Sigmoid colon (tissue), 7 donors: ENCODE results near the gene SLC35G4. TPM values are rescaled to one million over a fixed set of nuclear protein-coding genes. Genes with fewer than 3 reads are reported as not detected.

Experiments
- DNase-seq: peaks from one replicate; pipeline ENCODE4 v3.0.0-alpha.2; 2019
- H3K27ac ChIP-seq, 4 donors: fragments of 200-600 bp; sonication (generic); one replicate each; pipeline ENCODE4 v1.5.1; 2016 to 2019; ENCODE audit warnings: mild to moderate bottlenecking in 1 of 4
- H3K27me3 ChIP-seq, 3 donors: fragments of 200-600 bp; sonication (generic); one replicate each; pipeline ENCODE4 v1.5.1; 2019; ENCODE audit warnings: mild to moderate bottlenecking in 1 of 3
- H3K36me3 ChIP-seq, 4 donors: fragments of 200-600 bp; sonication (generic); one replicate each; pipeline ENCODE4 v1.5.1; 2016 to 2019
- H3K4me1 ChIP-seq, 4 donors: fragments of 200-600 bp; sonication (generic); one replicate each; pipeline ENCODE4 v1.5.1; 2017 to 2019
- H3K4me3 ChIP-seq, 4 donors: fragments of 200-600 bp; sonication (generic); one replicate each; pipeline ENCODE4 v1.5.1; 2017 to 2019; ENCODE audit warnings: mild to moderate bottlenecking in 2 of 4, moderate library complexity in 1 of 4
- H3K9me3 ChIP-seq, 4 donors: fragments of 200-600 bp in 3 of 4; sonication (generic) in 3 of 4; one replicate each; pipeline versions ENCODE4 v1.5.1 to v1.6.1; 2013 to 2019
- EP300 ChIP-seq, 4 donors: sonication (generic); formaldehyde crosslinking; IDR thresholded peaks; one replicate each; pipeline ENCODE4 v1.6.1; 2017; ENCODE audit warnings: antibody characterized with exemption in 4 of 4
- POLR2A ChIP-seq, 2 donors: fragments of 450-650 bp; IDR thresholded peaks; one replicate each; pipeline ENCODE4 v1.6.1; 2016; ENCODE audit warnings: antibody characterized with exemption in 2 of 2, mild to moderate bottlenecking in 2 of 2, moderate library complexity in 2 of 2
- POLR2AphosphoS5 ChIP-seq, 4 donors: sonication (generic); formaldehyde crosslinking; IDR thresholded peaks; one replicate each; pipeline ENCODE4 v1.6.1; 2017; ENCODE audit warnings: antibody characterized with exemption in 4 of 4
- WGBS, 2 donors: extraction: QIAGEN DNeasy Blood & Tissue Kit; methylation state at CpG; one replicate each; pipeline ENCODE4 v1.1.7; 2013; 5-methylcytosine and 5-hydroxymethylcytosine counted together
- intact Hi-C: fragments of 100-400 bp; cut with DNase I; formaldehyde crosslinking; loops from one replicate; pipeline ENCODE4 v1.15.1; 2023
- polyA plus RNA-seq, 3 donors: library from polyadenylated mRNA; stranded (reverse); fragments of 200-250 nt; gene quantifications; one replicate each; pipeline ENCODE4 v1.2.3, GENCODE V29; 2013
- total RNA-seq, 4 donors: library from RNA; depleted of rRNA; stranded (reverse); fragments of >200 nt; gene quantifications; one replicate each; pipeline ENCODE4 v1.1.0, GENCODE V29; 2016
- TF ChIP-seq, protein P1 (sequence below), 4 experiments: fragments of 450-650 bp in 3 of 4; fragments of 200-600 bp in 1 of 4; IDR thresholded peaks; one replicate each; pipeline ENCODE4 v1.5.1; 2016 to 2019; ENCODE audit warnings: antibody characterized with exemption in 4 of 4, mild to moderate bottlenecking in 3 of 4, moderate library complexity in 2 of 4
- donor health status: healthy with polysubstance abuse.
- donor health status: Bipolar disorder and iron deficiency.
- donor health status: healthy.

SLC35G4 gene
- total and polyA plus RNA-seq, 7 donors, result not detected

- Histone ChIP-seq H3K4me1 (no peaks in the 10 kb centered on the region), H3K27ac (no peak overlapping the region), H3K9me3 (no peaks in the 10 kb centered on the region), H3K27me3 (no peaks in the 10 kb centered on the region), H3K36me3 (no peaks in the 10 kb centered on the region), H3K4me3 (no peak overlapping the region)
- no peak for DNase-seq
- TF ChIP-seq, protein P1, sequence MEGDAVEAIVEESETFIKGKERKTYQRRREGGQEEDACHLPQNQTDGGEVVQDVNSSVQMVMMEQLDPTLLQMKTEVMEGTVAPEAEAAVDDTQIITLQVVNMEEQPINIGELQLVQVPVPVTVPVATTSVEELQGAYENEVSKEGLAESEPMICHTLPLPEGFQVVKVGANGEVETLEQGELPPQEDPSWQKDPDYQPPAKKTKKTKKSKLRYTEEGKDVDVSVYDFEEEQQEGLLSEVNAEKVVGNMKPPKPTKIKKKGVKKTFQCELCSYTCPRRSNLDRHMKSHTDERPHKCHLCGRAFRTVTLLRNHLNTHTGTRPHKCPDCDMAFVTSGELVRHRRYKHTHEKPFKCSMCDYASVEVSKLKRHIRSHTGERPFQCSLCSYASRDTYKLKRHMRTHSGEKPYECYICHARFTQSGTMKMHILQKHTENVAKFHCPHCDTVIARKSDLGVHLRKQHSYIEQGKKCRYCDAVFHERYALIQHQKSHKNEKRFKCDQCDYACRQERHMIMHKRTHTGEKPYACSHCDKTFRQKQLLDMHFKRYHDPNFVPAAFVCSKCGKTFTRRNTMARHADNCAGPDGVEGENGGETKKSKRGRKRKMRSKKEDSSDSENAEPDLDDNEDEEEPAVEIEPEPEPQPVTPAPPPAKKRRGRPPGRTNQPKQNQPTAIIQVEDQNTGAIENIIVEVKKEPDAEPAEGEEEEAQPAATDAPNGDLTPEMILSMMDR (IDR thresholded peaks at IDR 0.05), result no peak
- TF ChIP-seq POLR2A (IDR thresholded peaks at IDR 0.05), result no peak
- 88 to 91% methylated on average over 3 of the region's 3 CpGs for WGBS, 2 donors
- intact Hi-C loops, result no loop called here
Observed at GRCh38 chr18:11586896-11587295, 22.5 kb upstream of the SLC35G4 start.

- 74 to 86% methylated on average over 2 of the region's 2 CpGs for WGBS, 2 donors
- Histone ChIP-seq H3K27ac (no peak overlapping the region), H3K4me1 (no peaks in the 10 kb centered on the region), H3K9me3 (no peaks in the 10 kb centered on the region), H3K36me3 (no peaks in the 10 kb centered on the region), H3K27me3 (no peaks in the 10 kb centered on the region), H3K4me3 (no peak overlapping the region)
- DNase-seq, result no peak
- TF ChIP-seq POLR2A (IDR thresholded peaks at IDR 0.05) (no peak), POLR2AphosphoS5 (IDR thresholded peaks at IDR 0.05) (no peak), EP300 (IDR thresholded peaks at IDR 0.05) (no peak)
- TF ChIP-seq, protein P1 (IDR thresholded peaks at IDR 0.05), result no peak
- intact Hi-C loops, result no loop called here
Observed at GRCh38 chr18:11587432-11587831, 22.0 kb upstream of the SLC35G4 start.

GRCh38 chr18:11587846-11588245 is 21.6 kb upstream of the SLC35G4 start:
- no peak overlapping the region for H3K4me3 ChIP-seq
- TF ChIP-seq POLR2AphosphoS5 (IDR thresholded peaks at IDR 0.05) (no peak), POLR2A (IDR thresholded peaks at IDR 0.05) (no peak), EP300 (IDR thresholded peaks at IDR 0.05) (no peak)
- TF ChIP-seq, protein P1 (IDR thresholded peaks at IDR 0.05), result no peak
- no peak overlapping the region for H3K27ac ChIP-seq
- no peaks in the 10 kb centered on the region for H3K27me3 ChIP-seq
- H3K36me3 ChIP-seq, result no peaks in the 10 kb centered on the region
- no peaks in the 10 kb centered on the region for H3K9me3 ChIP-seq
- H3K4me1 ChIP-seq, result no peaks in the 10 kb centered on the region
- 31 to 35% methylated on average over 3 of the region's 3 CpGs for WGBS, 2 donors
- no peak for DNase-seq
- intact Hi-C loops, result no loop called here

- WGBS, 2 donors, result 77 to 82% methylated on average over 3 of the region's 3 CpGs
- DNase-seq, result no peak
- H3K9me3 ChIP-seq, result no peaks in the 10 kb centered on the region
- TF ChIP-seq, protein P1 (IDR thresholded peaks at IDR 0.05), result no peak
- TF ChIP-seq EP300 (IDR thresholded peaks at IDR 0.05) (no peak), POLR2A (IDR thresholded peaks at IDR 0.05) (no peak), POLR2AphosphoS5 (IDR thresholded peaks at IDR 0.05) (no peak)
- no peaks in the 10 kb centered on the region for H3K27me3 ChIP-seq
- no peak overlapping the region for H3K27ac ChIP-seq
- no peaks in the 10 kb centered on the region for H3K36me3 ChIP-seq
- no peak overlapping the region for H3K4me3 ChIP-seq
- H3K4me1 ChIP-seq, result no peaks in the 10 kb centered on the region
- intact Hi-C loops, result no loop called here
Observed at GRCh38 chr18:11591957-11592356, 17.4 kb upstream of the SLC35G4 start.

DNA sequence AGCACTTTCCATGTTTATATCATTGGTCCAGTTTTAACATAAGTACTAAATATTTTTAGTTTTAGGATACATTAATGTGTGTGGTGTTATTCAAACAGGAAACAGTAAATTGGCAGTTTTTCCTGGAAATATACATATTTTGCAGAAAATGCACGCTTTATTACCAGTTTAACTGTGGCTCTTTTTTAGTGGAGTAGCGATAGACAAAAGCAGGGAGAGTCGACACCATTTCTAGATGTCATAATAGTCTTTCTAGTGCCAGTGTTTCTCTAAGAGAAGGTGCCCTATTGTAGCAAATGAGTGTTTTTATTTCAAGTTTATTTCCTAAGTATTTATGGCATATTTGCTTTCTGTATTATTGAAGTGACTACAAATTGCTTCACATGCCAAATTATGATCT is 9.1 kb upstream of the SLC35G4 start:
- no peak for DNase-seq
- intact Hi-C loops, result no loop called here
- Histone ChIP-seq H3K9me3 (peaks cover 0 to 5% (median 0%) of the 10 kb centered on the region in 4 donors), H3K36me3 (no peaks in the 10 kb centered on the region), H3K4me3 (no peak overlapping the region), H3K4me1 (no peaks in the 10 kb centered on the region), H3K27ac (no peak overlapping the region), H3K27me3 (no peaks in the 10 kb centered on the region)
- 70 to 79% methylated on average over 3 of the region's 3 CpGs for WGBS, 2 donors
- TF ChIP-seq EP300 (IDR thresholded peaks at IDR 0.05) (no peak), POLR2A (IDR thresholded peaks at IDR 0.05) (no peak), POLR2AphosphoS5 (IDR thresholded peaks at IDR 0.05) (no peak)
- TF ChIP-seq, protein P1 (IDR thresholded peaks at IDR 0.05), result no peak
